ENCODE results near the gene KRTAP4-8.
A peak's percentile ranks its signal among the peaks of the same experiment; 100 is the strongest.
"Not testable (repeated sequence)": the region's sequence is repeated elsewhere in the genome, so short reads cannot be mapped to it uniquely, and the experiment has no call there.

Gene KRTAP4-8

GRCh38 chr17:41098042-41098441, at the start of gene KRTAP4-8:
Gene KRTAP4-8 (minus strand): TSS chr17:41098142. CDS start chr17:41098084, 58 bp downstream.
- DNase-seq = no peak

GRCh38 chr17:41145261-41145660, 47.3 kb upstream of the KRTAP4-8 start:
- no peak for DNase-seq

GRCh38 chr17:41144846-41145245, 46.9 kb upstream of the KRTAP4-8 start:
- DNase-seq = no peak

GRCh38 chr17:41141361-41141760, 43.4 kb upstream of the KRTAP4-8 start:
- no peak for DNase-seq

GRCh38 chr17:41140360-41141131, 42.6 kb upstream of the KRTAP4-8 start, which contains the start of gene KRTAP4-6:
Gene KRTAP4-6 (minus strand): TSS chr17:41140544. CDS start chr17:41140487, 57 bp downstream.
- no peak for DNase-seq

GRCh38 chr17:41139865-41140264, 41.9 kb upstream of the KRTAP4-8 start:
- DNase-seq = not testable (repeated sequence)

- DNase-seq = no peak
Measured at GRCh38 chr17:41133880-41134735, 36.2 kb upstream of the KRTAP4-8 start.

GRCh38 chr17:41131979-41132378, 34.0 kb upstream of the KRTAP4-8 start:
- no peak for DNase-seq

- DNase-seq = no peak
Measured at GRCh38 chr17:41127371-41127770, 29.4 kb upstream of the KRTAP4-8 start.

- DNase-seq = no peak
Measured at GRCh38 chr17:41126412-41126811, 28.5 kb upstream of the KRTAP4-8 start.

GRCh38 chr17:41125064-41125463, 27.1 kb upstream of the KRTAP4-8 start:
- DNase-seq = no peak

- not testable (repeated sequence) for DNase-seq
Measured at GRCh38 chr17:41123991-41124371, 26.0 kb upstream of the KRTAP4-8 start, which contains the start of gene KRTAP4-12. Gene KRTAP4-12 (minus strand): TSS chr17:41124182. CDS start chr17:41124122, 60 bp downstream.

- DNase-seq = not testable (repeated sequence)
Measured at GRCh38 chr17:41123292-41123990, 25.5 kb upstream of the KRTAP4-8 start.

- no peak for DNase-seq
Measured at GRCh38 chr17:41121742-41122141, 23.8 kb upstream of the KRTAP4-8 start.

GRCh38 chr17:41119696-41120690, 22.1 kb upstream of the KRTAP4-8 start:
- peak; percentile 24 to 35 for DNase-seq

GRCh38 chr17:41118721-41119120, 20.8 kb upstream of the KRTAP4-8 start:
- DNase-seq = no peak

- not testable (repeated sequence) for DNase-seq
Measured at GRCh38 chr17:41117846-41118386, 20.0 kb upstream of the KRTAP4-8 start, which contains the start of gene KRTAP4-11. Gene KRTAP4-11 (minus strand): TSS chr17:41118373. CDS start chr17:41118315, 58 bp downstream.

- peak in 1 of 2 donors; percentile 33 for DNase-seq
Measured at GRCh38 chr17:41116297-41116696, 18.4 kb upstream of the KRTAP4-8 start.

GRCh38 chr17:41111151-41111885, 13.4 kb upstream of the KRTAP4-8 start:
- no peak for DNase-seq

- DNase-seq = not testable (repeated sequence)
Measured at GRCh38 chr17:41108728-41109386, 10.9 kb upstream of the KRTAP4-8 start.
